NAMALWA (cell line): ENCODE measurements around the gene HOXA5.

Source experiments
- DNase-seq: peaks from one replicate; pipeline ENCODE4 v3.0.0-alpha.2; 2015; ENCODE audit warnings: low spot score

Gene HOXA5

DNA sequence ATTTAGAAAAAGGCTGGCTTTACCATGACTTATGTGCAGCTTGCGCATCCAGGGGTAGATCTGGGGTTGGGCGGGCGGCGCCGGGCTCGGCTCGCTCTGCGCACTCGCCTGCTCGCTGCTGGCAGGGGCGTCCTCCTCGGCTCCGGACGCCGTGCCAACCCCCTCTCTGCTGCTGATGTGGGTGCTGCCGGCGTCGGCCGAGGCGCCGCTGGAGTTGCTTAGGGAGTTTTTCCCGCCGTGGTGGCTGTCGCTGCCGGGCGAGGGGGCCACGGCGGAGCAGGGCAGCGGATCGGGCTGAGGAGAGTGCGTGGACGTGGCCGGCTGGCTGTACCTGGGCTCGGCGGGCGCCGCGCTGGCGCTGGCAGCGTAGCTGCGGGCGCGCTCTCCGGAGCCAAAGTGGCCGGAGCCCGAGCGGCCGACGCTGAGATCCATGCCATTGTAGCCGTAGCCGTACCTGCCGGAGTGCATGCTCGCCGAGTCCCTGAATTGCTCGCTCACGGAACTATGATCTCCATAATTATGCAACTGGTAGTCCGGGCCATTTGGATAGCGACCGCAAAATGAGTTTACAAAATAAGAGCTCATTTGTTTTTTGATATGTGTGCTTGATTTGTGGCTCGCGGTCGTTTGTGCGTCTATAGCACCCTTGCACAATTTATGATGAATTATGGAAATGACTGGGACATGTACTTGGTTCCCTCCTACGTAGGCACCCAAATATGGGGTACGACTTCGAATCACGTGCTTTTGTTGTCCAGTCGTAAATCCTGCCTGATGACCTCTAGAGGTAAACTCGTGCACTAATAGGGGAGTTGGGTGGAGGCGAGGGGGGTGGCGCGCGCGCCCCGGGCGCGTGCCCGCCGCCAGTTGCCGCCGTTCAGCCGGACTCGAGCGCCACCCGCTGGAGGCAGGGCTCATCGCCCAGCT, at the start of gene HOXA5:
HOXA5 (minus strand) TSS at position 659 of the 927 bp plus-strand sequence; CDS start at position 585, 74 bp downstream.
- DNase-seq, result no peak

DNA sequence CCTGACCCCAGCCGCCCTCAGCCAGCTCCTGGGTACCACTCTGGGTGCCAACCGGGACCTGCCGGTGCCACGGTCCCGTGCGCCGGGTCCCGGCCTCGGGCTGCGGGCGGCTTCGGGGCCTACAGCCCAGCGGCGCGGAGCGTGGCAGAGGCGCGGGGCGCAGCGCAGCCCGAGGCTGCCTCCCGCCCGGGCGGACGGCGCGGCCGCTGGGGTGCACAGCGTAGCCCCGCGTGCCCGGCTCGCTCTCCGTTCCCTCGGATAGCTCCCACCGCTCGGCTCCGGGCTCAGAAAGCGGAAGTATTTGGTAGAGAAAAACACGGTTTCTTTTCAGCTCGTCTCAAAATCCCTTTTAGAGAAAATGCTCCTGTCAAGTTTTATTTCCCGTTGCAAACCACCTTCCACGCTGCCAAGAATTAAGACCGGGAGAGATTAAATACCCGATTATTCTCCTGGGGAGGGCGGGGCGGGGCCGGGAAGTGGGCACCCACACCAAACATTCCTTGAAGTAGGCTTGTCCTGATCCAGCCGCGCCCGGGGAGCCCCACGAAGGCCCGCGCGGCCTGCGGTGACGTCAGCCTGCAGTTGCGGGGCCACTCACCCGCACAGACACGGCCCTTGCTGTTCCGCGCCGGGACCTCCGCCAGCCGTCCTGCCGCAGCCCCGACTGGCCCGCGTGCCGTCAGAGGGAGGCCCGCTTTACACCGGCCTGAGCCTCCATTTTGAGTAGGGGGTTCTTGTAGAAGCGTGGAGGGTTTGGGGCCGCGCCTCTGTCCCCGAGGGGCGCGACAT, 49.3 kb upstream of the HOXA5 start:
- DNase-seq, result no peak

DNA sequence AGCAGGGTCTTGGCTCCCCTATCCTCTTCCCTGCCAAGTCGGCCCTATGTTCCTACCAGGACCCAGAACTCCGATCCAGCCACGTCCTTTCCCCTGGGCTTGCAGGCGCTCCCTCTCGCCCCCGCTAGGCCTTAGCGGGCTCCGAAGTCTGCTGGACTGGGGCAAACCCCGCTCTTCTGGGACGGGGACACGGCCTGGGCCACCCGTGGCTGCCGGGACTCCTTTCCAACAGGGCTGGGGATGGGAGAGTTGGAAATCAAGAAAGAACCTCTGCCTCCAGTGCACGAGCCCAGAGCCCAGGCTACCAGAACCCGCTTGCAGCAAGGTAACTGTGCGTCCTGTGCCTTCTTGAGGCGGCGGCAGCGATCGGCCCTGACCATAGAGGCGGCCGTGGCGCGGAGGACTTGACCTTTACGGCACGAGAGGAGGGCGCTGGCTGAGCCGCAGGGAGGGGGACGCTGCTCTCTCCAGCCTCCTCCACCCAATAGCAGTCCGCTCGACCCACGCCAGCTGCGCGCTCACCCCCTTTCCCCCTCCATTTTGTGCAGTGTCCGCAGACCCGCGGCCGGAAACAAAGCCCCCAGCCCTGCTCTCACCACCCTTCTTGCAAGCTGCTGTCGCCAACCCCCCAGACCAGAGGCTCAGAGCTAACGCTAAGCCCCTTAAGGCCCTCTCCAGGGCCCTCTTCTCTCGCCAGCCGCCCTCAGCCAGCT, 48.5 kb upstream of the HOXA5 start:
- DNase-seq, result no peak

DNA sequence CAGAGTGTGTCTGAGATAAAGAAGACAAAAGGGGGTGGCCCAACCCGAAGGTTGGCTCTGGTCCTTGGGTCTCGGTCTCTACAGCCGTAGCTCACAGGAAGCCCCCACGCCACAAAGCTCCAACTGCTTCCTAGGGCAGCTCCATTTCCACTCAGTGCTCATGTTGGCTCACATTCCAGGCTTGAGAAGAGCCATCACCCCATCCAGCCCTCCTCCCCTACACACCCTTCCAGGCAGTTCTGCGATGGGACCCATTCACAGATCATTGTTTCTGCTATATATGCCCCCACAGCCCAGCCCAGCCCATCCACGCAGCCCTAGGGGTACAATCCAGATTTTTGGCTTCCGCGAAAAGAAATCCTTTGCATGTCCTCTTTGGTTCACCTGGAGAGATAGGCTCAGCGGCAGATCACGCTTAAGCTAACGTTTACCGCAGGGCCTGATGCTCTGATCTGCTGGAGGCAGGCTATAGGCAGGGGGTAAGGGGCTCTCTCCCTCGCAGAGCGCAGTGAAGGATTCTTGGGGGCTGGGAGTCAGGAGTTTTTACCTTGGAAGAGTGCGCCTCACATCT, 47.8 kb upstream of the HOXA5 start:
- no peak for DNase-seq

DNA sequence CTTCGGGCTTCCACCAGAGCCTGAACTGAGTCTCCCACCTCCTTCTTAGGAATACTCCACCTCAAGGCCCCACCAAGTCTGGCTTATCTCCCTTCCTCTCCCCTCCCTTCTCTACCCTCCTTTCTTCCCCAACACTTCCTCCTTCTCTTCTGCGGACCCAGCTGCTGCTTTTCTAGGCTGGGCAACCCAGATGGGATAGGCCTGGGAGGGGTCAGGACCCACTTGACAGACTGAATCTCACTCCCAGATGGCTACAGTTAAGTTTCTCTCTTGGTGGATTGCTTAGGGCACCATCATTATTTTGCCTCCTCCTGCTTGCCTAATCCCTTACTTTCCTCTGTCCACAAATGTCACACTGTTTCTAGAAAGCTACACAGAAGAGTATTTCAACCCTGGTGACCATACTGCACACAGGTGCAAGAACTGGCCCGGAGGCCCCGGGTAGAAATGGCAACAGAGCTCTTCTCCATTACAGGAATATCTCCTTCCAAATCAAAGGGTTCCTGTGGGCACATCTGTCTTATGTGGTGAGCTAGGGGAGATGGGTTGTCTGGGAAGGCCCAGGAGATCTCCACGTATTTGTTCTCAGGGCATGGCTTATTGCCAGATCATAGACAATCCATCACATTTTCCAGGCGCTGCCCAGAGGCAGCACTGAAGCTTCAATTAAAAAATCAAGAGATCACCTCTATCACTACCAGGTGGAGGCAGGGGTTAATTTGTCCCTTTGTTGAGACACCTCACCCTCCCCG, 46.7 kb upstream of the HOXA5 start:
- no peak for DNase-seq

DNA sequence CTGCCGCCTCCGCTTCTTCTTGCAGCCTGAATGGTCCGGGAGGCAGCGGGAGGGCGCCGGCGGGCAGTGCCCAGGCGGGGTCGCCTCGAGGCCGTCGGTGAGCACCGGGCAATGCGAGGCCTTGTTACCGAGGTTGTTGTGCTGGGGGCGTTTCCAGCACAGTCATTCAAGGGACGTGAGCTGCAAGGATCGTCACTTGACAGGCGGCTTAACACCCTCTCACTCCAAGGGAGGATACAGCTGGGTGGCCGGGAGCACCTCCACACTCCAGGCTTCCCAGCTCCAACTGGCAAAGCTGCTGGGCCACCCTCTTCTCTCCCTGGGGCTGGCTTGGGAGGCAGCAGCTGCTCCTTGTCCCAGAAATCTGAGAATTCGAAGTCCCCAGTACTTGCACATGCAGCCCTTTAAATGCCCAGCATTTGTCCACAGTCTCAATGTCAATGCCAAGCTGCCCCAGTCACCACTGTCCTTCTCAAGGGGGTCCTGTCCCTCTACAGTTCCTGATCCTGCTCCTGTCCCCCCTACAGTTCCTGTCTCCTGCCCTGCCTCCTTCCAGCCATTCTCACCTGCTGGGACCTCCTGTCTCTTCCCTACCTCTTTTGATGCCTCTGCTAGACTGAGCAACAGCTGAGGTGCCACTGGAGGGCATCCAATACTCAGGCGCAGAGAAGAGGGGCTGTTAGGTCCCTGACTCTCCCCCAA, 46.0 kb upstream of the HOXA5 start:
- DNase-seq, result no peak

DNA sequence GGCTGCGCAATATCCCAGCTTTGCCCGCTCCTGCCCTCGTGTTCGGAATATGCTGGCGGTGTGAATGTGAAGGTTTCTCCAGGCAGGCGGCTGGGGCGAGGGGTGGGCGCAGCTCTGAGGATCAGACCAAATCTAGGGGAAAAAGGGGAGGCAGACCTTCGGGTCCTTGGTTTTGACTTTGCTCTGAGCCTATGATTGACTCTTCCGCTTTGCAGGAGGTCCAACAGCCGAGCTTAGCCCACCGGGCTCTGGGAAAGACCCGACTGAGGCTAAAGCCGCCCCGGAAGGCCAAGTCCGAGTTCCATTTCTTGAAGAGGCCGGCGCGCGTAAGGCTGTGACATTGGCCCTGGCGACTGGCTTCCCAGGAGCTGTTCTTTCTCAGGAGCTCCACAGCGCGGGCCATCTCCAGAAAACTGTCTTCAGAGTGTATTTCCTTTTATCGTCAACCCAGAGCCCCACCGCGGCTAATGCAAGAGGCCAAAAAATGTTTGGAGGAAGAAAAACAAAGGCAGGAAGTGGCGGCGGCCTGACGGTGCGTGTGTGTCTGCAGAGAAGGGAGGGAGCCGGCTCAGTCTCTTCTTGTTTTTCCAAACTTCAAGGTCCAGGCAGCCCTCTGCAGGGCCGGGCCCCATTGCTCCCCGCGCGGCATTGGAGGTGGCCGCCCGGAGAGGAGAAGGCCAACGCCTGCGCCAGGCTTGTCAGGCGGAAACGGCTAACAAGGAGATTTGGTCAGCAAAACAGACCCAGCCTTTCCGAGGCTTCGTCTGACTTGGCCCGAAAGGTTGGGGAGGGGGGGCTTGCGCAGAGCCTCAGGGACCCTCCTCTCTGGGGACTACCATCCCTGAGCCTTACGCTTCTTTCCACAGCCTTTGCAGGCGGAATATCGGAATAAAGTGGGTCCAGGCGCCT, 45.2 kb upstream of the HOXA5 start:
- no peak for DNase-seq

DNA sequence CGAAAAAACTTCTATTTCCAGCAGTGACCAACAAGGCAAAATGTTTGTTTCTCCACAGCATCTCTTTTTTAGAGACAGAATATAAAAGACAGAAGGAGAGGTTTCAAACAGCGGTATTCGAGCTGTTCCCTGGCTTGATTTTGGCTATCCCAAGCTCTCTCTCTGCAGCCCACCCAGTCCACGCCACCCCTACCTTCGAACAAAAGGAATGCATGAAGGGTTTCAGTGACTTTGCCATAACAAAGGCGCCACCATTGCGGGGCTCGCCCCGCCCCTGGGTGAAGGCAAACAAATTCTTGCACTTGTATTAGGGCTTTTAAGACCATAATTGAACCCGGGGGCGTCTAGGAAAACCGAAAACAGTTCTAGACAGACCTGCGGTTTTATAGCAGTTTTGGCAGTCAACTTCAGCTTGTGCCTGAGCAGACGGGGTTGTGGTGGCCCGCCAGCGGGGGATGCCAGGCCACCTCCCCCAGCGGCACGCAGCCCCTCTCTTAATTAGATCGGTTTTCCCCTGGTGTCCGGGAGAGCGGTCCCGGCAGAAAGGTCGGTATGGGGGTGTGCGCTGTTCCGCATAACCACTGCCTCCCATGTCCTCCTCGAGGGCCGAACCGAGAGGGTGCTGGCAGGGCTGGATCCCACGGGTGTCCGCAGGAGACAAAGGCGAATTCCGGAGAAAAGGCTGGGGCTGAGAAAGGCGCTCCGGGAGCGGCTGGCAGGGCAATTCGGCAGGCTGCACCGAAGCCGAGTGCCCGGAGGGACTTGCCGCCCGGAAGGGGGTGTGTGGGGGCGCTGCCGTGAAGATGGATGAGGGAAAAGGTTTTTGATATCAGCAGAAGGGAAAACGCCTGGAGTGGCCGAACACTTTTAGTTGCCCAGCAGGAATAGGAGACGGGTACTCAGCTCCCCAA, 44.2 kb upstream of the HOXA5 start:
- no peak for DNase-seq

DNA sequence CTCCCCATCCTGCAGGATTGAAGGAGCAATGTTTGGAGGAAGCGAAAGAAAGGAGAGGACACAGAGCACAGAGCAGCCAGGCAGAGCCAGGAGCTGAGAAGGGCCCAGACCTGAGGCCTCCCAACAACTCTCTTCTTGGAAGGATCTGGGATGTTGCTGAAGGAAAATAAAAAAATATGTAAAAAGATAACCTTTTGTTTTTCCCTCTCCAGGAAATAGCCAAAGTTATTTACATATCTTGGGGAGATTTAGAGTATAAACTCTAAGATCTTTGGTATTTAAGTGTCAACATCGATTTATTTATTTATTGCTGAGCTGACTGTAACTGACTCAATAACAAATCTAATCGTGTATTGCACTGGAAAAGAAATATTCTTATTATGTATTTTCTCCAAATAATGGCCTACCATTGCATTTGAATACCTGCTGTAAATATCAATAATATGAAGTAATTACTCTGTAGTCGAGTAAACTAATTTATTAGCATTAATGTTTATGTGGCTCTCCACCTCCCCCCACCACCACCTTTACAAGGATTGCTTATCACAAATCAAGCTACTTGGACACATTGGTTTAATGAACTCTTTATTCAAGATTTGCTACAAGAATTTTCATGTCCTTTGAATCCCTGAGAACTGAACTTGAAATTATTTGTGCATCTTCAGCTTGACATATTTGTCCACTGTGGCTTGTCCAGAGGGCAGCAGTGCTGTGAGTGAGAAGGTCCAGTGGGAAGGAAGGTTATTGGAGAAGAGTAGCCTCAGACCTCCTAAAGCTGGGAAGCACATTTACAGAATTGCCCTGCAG, 43.4 kb upstream of the HOXA5 start:
- no peak for DNase-seq

DNA sequence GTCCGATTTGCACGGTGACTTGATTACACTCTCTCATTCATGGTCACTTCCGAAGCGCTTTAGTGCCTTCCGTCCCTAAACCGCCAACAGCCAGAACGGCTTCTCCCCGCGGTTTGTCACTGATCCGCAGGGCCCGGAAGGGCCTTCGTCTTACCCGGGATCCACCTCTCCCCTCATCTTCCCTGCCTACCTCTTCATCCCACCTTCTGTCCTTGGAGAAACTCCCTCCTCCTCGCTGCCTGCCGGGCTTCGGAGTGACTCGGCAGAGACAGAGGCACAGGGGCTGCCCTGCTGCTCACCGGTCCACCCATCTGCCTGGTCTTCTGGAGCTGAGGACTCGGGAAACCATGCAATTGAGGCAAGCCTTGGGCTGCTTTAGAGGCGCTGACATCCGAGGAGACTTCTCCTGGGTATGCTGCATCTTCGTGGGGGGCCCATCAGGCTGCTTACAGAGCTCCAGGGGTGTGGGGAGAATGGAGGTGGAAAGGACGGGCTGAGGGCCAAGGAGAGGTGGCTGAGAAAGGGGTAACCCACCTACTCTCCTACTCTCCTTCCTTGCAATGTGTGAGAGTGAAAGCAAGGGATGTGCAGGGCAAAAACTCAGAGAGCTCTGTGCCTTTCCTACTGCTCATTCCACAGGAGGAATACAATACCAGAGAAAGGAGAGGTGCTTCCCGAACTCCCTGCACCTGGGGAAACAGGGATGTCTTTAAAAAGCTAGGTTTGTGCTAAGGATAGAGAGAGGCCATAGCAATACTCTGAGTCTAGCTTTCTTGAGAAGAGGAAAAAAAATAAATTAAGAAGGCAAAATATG, 42.6 kb upstream of the HOXA5 start:
- no peak for DNase-seq

DNA sequence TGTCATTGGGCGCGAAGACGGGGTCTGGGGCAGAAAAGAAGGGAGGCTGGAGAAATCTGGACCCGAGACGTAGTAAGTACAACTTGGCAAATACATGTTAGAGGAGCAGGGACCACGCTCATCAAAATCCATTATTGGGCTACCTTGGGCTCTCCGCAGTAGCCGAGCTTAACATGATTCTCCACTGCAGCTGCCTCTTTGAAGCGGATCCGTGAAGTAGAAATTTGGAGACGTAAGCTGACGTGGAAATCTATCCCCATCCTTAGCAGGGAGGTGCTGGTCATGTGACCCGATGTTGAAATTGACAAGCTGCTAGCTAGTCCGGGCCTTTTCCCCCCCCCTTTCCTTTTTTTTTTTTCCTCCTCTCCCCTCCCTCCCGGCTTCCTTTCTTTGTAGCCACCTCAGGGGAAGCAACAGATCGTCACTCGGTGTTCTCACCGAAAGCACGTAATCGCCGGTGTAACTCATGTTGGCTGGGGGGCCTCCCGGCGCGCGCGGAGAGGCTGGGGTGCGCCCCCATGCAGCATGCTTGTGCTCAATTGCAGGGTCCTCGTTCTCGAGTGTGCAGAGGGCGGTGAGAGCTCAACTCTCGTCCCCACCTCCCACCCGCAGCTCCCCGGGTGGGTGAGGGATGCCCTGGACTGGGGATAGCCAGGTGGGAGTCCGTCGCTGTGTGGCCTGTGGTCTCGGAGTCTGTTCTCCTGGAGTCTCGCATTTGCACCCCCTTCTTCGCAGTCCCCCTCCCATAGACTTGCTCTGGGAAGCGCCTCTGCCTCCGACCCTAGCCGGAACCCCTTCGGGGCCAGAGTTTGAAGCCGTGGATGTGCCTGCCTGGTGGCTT, 41.8 kb upstream of the HOXA5 start, which contains the start of gene HOXA11:
HOXA11 (minus strand) TSS at position 220 of the 841 bp plus-strand sequence; CDS start at position 132, 88 bp downstream.
- DNase-seq, result no peak

DNA sequence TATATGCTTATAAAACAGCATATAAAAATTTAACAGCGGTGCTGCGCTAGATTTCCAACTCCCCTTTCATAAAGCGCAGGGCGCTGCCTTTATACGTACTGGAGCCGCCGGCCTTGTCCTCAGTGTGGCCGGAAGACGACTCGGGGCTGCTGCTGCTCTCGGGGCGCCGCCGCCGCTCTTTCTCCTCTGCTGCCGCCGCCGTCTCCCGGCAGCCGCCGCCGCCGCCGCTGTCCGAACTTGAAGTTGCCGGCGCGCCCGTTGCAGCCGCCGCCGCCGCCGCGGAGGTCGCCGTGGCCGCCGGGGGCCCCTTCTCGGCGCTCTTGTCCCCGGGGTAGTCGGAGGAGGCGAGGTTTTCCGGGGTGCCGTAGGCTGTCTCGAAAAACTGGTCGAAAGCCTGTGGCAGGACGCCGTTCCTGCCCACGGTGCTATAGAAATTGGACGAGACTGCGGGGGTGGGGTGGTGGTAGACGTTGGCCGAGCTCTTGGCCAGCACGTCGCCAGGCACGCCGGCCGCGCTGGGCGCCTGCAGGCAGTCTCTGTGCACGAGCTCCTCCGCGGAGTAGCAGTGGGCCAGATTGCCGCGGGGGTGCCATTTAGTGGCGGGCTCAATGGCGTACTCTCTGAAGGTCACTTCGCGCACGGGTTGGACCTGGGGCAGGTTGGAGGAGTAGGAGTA, 41.0 kb upstream of the HOXA5 start:
- DNase-seq, result no peak

DNA sequence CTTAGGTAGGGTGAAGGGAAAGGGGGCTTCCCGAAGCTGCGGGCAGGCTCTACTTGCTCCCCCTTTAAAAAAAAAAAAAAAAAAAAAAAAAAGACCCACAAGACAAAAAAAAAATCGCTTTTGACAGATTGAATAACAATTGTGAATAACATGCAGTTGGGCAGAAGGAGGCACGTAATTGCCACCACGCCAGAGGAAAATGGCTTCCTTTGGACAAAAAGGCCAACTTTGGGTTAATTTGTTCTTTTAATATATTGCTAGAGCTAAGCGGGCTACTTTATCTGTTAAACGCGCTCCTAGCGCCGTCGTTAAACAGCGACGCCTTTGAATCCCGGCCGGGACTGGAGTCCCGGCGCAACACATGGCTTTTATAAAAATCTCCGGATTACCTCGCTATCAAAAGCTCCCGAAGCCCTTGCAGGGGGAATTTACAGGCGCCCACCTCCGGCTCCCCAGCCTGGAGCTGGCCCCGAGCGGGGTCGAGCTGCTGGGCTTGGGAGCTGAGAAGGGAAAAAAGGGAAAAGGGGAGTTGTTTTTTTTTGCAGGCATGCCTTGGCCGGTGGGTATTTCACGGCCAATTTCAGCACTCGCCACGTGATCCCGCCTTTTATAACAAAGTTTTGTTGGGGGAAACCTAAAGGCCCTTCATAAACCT, 40.3 kb upstream of the HOXA5 start:
- no peak for DNase-seq

DNA sequence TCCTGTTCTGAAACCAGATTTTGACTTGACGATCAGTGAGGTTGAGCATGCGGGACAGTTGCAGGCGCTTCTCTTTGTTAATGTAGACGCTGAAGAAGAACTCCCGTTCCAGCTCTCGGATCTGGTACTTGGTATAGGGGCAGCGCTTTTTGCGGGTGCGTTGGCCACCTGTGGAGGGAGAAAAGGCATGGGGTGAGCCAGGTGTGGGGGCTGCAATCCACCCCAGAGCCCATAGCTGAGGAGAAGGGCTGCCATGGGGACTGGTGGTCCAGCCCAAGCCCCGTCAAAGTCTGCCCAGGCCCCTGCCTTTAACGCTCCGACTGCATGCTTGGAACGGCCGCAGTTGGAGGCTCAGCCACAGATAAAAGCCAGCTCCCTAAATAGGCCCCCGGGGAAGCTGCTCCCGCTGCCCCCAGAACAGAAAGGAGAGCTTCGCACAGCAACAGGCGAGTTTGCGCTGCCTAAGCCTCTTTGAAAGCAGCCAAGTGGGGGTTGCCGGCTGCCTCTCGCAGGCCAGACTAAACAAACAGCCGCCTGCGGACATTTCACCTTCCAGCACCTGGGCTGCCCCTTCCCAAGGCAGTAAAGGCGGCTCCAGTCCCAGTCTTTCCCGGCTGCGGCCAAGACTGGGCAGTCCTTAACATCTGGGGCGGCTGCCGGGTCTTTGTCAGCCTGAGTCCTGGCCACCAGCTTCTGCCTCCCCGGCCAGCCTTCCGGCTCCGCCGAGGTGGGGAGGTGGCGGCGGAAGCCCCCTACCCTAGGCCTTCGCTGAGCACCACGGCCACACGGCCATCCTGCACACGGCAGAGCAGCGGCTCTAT, 39.6 kb upstream of the HOXA5 start:
- no peak for DNase-seq
